Measurements from ENCODE around the gene GDPD5. TPM values are rescaled to one million over a fixed set of nuclear protein-coding genes. Genes with fewer than 3 reads are reported as not detected.
A peak's percentile ranks its signal among the peaks of the same experiment; 100 is the strongest.

GDPD5 gene, protein sequence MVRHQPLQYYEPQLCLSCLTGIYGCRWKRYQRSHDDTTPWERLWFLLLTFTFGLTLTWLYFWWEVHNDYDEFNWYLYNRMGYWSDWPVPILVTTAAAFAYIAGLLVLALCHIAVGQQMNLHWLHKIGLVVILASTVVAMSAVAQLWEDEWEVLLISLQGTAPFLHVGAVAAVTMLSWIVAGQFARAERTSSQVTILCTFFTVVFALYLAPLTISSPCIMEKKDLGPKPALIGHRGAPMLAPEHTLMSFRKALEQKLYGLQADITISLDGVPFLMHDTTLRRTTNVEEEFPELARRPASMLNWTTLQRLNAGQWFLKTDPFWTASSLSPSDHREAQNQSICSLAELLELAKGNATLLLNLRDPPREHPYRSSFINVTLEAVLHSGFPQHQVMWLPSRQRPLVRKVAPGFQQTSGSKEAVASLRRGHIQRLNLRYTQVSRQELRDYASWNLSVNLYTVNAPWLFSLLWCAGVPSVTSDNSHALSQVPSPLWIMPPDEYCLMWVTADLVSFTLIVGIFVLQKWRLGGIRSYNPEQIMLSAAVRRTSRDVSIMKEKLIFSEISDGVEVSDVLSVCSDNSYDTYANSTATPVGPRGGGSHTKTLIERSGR
- polyA plus RNA-seq: 1 to 10 TPM; 1.9 to 3.0 TPM

DNA sequence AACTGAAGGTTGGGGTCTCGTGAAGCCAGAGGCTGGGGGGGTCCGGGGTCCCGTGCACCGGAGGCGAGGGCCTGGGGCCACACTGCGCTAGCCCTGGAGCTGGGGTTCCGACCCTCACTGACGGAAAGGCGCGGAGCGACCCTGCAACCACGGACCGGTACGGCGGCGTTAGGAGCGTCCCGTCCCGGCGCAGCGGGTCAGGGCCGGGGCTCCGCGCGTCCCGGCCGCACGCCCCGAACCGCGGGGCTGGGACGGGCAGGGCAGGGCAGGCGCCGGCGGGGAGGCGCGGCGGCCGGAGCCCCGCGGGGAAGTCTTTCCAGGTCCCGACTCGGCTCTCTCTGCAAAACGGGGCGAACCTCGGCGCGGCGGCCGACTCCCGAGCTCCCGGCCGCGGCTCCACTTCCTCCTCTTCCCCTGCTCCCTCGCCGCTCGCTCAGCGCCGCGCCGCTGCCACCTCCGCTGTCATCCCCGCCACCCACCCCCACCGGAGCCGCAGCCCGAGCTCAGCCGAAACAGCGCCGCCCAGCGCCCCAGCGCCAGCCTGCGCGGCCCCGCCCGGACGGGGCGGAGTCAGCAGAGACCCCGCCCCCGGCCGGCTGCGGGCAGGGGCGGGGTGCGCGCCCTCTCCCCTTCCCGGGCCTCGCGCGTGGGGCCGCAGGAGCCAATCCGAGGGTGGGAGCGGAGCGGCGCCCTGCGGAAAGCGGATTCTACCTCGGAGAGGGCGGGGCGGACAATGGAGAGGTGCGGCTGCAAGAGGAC lies at the start of gene GDPD5:
Gene GDPD5, minus strand, starts transcription at position 509 of the 759 bp plus-strand sequence. CDS start 48,206 bp downstream, outside the sequence.
- Histone ChIP-seq H3K4me3 (ENCODE audit: low read depth in 1 of 2, low read length in 2 of 2) (peak within 1 kb of the TSS; percentile 44 to 68), H3K9me3 (ENCODE audit: control insufficient read depth in 2 of 2, insufficient read depth in 1 of 2, low read depth in 1 of 2, low read length in 1 of 2) (no peaks in the 10 kb centered on the region), H3K27ac (ENCODE audit: low read depth in 2 of 2, low read length in 1 of 2) (no peak within 1 kb of the TSS), H3K27me3 (ENCODE audit: control insufficient read depth in 1 of 2, insufficient read depth in 2 of 2, low read length in 2 of 2) (no peaks in the 10 kb centered on the region), H3K4me1 (ENCODE audit: control insufficient read depth in 2 of 2, insufficient read depth in 2 of 2, low read length in 1 of 2) (peaks cover 0 to 4% of the 10 kb centered on the region in 2 donors), H3K36me3 (ENCODE audit: control insufficient read depth in 2 of 2, insufficient read depth in 2 of 2, low read length in 1 of 2) (no peaks in the 10 kb centered on the region)
- WGBS, 2 donors: 0 to 1% methylated on average over 61 to 99 of the region's 99 CpGs

DNA sequence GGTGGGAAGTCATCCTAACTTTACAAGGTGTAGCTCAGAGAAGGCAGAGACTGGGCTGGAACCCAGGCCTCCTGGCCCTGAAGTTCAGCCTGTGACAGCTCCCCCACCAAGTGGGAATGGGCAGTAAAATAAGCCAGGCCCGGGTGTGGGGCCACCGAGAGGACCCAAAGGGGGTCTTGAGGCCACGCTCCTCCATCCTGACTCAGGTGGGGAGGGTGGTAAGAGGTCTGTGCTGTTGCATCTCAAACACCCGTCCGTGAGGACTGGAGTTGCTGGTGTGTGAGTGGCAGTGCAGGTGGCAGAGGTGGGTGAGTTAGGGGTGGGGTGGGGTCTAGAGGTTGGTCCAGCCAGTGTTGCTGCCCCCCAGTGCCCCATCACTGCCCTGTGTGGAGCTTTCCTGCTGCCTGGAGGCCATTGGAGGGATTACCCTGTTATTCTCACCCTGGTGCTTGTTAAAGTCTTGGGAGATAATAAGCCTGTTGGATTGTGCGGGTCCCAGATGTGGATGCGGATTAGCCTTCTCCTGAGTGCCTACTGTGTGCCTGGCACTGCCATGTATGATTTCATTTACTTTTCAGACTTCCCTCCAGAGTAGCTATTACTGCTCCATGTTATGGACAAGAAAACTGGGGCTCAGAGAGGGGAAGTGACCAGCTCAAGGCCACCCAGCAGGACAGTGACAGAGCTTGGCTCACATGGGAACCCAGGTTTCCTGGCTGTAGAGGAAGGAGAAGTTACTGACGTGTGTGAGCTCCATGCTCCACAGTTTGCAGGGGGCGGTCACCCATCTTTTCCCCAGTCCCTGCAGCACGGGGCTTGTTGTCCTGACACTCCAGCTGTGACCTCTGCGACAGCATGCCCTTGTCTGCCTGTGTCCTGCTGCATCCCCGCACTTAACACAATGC lies 49.2 kb upstream of the GDPD5 start:
- H3K9me3 ChIP-seq (ENCODE audit: control insufficient read depth in 2 of 2, insufficient read depth in 1 of 2, low read depth in 1 of 2, low read length in 1 of 2): no peaks in the 10 kb centered on the region
- no peak overlapping the region for H3K27ac ChIP-seq (ENCODE audit: low read depth in 2 of 2, low read length in 1 of 2)
- no peak overlapping the region for H3K4me3 ChIP-seq (ENCODE audit: low read depth in 1 of 2, low read length in 2 of 2)
- H3K4me1 ChIP-seq (ENCODE audit: control insufficient read depth in 2 of 2, insufficient read depth in 2 of 2, low read length in 1 of 2): peaks cover 2 to 4% of the 10 kb centered on the region in 2 donors
- H3K27me3 ChIP-seq (ENCODE audit: control insufficient read depth in 1 of 2, insufficient read depth in 2 of 2, low read length in 2 of 2): no peaks in the 10 kb centered on the region
- WGBS, 2 donors: 70% methylated on average over 12 of the region's 12 CpGs
- peaks cover 12 to 18% of the 10 kb centered on the region in 2 donors for H3K36me3 ChIP-seq (ENCODE audit: control insufficient read depth in 2 of 2, insufficient read depth in 2 of 2, low read length in 1 of 2)

DNA sequence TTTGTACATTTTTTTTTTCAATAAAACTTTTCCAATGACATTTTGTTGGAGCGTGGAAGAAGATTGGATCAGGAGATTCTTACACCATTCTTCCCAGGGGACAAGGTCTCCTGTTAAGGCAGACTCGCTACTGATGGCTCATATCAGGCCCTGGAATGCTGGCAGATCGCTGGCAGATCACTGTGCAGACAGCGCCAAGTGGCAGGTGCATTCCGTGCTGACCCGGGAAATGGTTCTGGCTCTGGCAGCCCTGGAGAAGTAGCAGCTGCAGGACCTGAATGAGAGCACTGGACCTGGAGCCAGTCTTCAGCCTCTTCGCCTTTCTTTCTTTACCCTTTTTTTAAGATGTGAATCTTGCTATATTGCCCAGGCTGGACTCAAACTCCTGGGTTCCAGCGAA lies 47.0 kb upstream of the GDPD5 start:
- Histone ChIP-seq H3K27ac (ENCODE audit: low read depth in 2 of 2, low read length in 1 of 2) (no peak overlapping the region), H3K4me1 (ENCODE audit: control insufficient read depth in 2 of 2, insufficient read depth in 2 of 2, low read length in 1 of 2) (peaks cover 2 to 4% of the 10 kb centered on the region in 2 donors), H3K4me3 (ENCODE audit: low read depth in 1 of 2, low read length in 2 of 2) (no peak overlapping the region), H3K27me3 (ENCODE audit: control insufficient read depth in 1 of 2, insufficient read depth in 2 of 2, low read length in 2 of 2) (no peaks in the 10 kb centered on the region), H3K9me3 (ENCODE audit: control insufficient read depth in 2 of 2, insufficient read depth in 1 of 2, low read depth in 1 of 2, low read length in 1 of 2) (no peaks in the 10 kb centered on the region), H3K36me3 (ENCODE audit: control insufficient read depth in 2 of 2, insufficient read depth in 2 of 2, low read length in 1 of 2) (peaks cover 12 to 30% of the 10 kb centered on the region in 2 donors)
- 63 to 67% methylated on average over 8 of the region's 8 CpGs for WGBS, 2 donors

DNA sequence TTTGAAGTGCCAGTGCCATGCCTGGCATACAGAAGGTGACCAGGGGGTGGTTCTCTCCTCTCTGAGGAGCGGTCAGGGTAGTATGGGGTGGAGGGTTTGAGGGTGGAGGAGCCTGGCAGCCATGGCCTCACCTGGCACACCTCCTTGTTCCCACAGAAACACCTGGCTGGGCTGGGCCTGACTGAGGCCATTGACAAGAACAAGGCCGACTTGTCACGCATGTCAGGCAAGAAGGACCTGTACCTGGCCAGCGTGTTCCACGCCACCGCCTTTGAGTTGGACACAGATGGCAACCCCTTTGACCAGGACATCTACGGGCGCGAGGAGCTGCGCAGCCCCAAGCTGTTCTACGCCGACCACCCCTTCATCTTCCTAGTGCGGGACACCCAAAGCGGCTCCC lies 45.9 kb upstream of the GDPD5 start:
- Histone ChIP-seq H3K4me1 (ENCODE audit: control insufficient read depth in 2 of 2, insufficient read depth in 2 of 2, low read length in 1 of 2) (peaks cover 4 to 5% of the 10 kb centered on the region in 2 donors), H3K27me3 (ENCODE audit: control insufficient read depth in 1 of 2, insufficient read depth in 2 of 2, low read length in 2 of 2) (no peaks in the 10 kb centered on the region), H3K36me3 (ENCODE audit: control insufficient read depth in 2 of 2, insufficient read depth in 2 of 2, low read length in 1 of 2) (peaks cover 12 to 33% of the 10 kb centered on the region in 2 donors), H3K27ac (ENCODE audit: low read depth in 2 of 2, low read length in 1 of 2) (peak overlapping the region in 1 of 2 donors; percentile 66), H3K9me3 (ENCODE audit: control insufficient read depth in 2 of 2, insufficient read depth in 1 of 2, low read depth in 1 of 2, low read length in 1 of 2) (no peaks in the 10 kb centered on the region), H3K4me3 (ENCODE audit: low read depth in 1 of 2, low read length in 2 of 2) (no peak overlapping the region)
- 91% methylated on average over 14 of the region's 14 CpGs for WGBS, 2 donors

DNA sequence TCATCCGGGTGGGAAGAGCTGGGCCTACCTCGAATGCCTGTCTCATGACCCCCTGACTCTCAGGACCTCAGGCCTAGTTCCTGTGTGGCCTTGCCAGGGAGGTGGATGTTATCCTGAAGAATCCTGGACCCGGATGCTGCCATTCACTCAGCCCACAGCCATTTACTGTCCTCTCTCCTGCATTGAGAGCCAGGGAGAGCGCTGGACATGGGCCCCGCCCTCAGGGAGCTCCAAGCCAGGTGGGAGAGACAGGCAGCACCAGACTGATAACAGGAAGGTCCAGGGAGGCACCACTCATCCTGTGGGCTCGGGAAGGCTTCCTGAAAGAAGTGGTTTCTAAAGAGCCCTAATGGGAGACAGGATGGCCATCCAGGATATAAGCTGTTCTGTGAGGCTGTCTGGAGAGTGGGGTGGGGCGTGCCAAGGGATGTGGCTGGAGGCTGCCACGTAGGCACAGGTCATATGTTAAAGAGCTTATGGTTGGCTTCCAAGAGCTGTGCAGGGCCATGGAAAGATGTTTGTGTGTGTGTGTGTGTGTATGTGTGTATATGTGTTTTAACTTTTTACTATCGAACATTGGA lies 44.9 kb upstream of the GDPD5 start:
- 62 to 70% methylated on average over 9 of the region's 9 CpGs for WGBS, 2 donors
- Histone ChIP-seq H3K27ac (ENCODE audit: low read depth in 2 of 2, low read length in 1 of 2) (no peak overlapping the region), H3K36me3 (ENCODE audit: control insufficient read depth in 2 of 2, insufficient read depth in 2 of 2, low read length in 1 of 2) (peaks cover 12 to 35% of the 10 kb centered on the region in 2 donors), H3K27me3 (ENCODE audit: control insufficient read depth in 1 of 2, insufficient read depth in 2 of 2, low read length in 2 of 2) (no peaks in the 10 kb centered on the region), H3K4me1 (ENCODE audit: control insufficient read depth in 2 of 2, insufficient read depth in 2 of 2, low read length in 1 of 2) (peaks cover 8 to 11% of the 10 kb centered on the region in 2 donors), H3K9me3 (ENCODE audit: control insufficient read depth in 2 of 2, insufficient read depth in 1 of 2, low read depth in 1 of 2, low read length in 1 of 2) (no peaks in the 10 kb centered on the region), H3K4me3 (ENCODE audit: low read depth in 1 of 2, low read length in 2 of 2) (no peak overlapping the region)

DNA sequence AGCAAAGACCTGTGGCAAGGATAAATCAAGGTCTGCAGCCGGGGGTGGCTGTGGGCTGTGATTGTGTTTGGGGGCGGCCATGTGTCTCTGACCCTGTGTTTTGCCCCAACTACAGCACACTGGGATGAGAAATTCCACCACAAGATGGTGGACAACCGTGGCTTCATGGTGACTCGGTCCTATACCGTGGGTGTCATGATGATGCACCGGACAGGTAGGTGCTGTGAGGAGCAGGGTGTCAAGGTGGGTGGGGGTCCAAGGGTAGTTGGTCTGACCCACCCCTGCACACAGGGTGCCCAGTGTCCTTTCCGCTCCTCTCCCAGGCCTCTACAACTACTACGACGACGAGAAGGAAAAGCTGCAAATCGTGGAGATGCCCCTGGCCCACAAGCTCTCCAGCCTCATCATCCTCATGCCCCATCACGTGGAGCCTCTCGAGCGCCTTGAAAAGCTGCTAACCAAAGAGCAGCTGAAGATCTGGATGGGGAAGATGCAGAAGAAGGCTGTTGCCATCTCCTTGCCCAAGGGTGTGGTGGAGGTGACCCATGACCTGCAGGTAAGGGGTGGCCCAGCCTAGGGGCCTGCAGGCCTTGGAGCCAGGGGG lies 43.0 kb upstream of the GDPD5 start:
- WGBS, 2 donors: 86 to 87% methylated on average over 14 of the region's 14 CpGs
- Histone ChIP-seq H3K27ac (ENCODE audit: low read depth in 2 of 2, low read length in 1 of 2) (no peak overlapping the region), H3K27me3 (ENCODE audit: control insufficient read depth in 1 of 2, insufficient read depth in 2 of 2, low read length in 2 of 2) (no peaks in the 10 kb centered on the region), H3K4me3 (ENCODE audit: low read depth in 1 of 2, low read length in 2 of 2) (no peak overlapping the region), H3K4me1 (ENCODE audit: control insufficient read depth in 2 of 2, insufficient read depth in 2 of 2, low read length in 1 of 2) (peaks cover 13 to 19% of the 10 kb centered on the region in 2 donors), H3K36me3 (ENCODE audit: control insufficient read depth in 2 of 2, insufficient read depth in 2 of 2, low read length in 1 of 2) (peaks cover 12 to 37% of the 10 kb centered on the region in 2 donors), H3K9me3 (ENCODE audit: control insufficient read depth in 2 of 2, insufficient read depth in 1 of 2, low read depth in 1 of 2, low read length in 1 of 2) (no peaks in the 10 kb centered on the region)

DNA sequence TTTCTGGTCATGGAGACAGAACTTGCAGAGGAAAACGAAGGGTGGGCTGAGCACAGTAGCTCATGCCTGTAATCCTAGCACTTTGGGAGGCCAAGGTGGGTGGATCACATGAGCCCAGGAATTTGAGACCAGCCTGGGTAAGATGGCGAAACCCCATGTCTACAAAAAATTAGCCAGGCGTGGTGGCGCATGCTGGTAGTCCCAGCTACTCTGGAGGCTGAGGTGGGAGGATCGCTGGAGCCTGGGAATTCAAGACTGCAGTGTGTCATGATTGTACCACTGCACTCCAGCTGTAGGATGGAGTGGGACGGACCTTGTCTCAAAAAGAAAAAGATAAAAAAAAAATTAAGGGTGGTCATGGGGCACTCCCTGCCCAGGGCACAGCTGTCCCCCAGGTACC lies 42.2 kb upstream of the GDPD5 start:
- no peak overlapping the region for H3K27ac ChIP-seq (ENCODE audit: low read depth in 2 of 2, low read length in 1 of 2)
- no peaks in the 10 kb centered on the region for H3K27me3 ChIP-seq (ENCODE audit: control insufficient read depth in 1 of 2, insufficient read depth in 2 of 2, low read length in 2 of 2)
- H3K36me3 ChIP-seq (ENCODE audit: control insufficient read depth in 2 of 2, insufficient read depth in 2 of 2, low read length in 1 of 2): peaks cover 12 to 37% of the 10 kb centered on the region in 2 donors
- peaks cover 13 to 22% of the 10 kb centered on the region in 2 donors for H3K4me1 ChIP-seq (ENCODE audit: control insufficient read depth in 2 of 2, insufficient read depth in 2 of 2, low read length in 1 of 2)
- 86 to 92% methylated on average over 6 of the region's 6 CpGs for WGBS, 2 donors
- no peak overlapping the region for H3K4me3 ChIP-seq (ENCODE audit: low read depth in 1 of 2, low read length in 2 of 2)
- H3K9me3 ChIP-seq (ENCODE audit: control insufficient read depth in 2 of 2, insufficient read depth in 1 of 2, low read depth in 1 of 2, low read length in 1 of 2): no peaks in the 10 kb centered on the region

DNA sequence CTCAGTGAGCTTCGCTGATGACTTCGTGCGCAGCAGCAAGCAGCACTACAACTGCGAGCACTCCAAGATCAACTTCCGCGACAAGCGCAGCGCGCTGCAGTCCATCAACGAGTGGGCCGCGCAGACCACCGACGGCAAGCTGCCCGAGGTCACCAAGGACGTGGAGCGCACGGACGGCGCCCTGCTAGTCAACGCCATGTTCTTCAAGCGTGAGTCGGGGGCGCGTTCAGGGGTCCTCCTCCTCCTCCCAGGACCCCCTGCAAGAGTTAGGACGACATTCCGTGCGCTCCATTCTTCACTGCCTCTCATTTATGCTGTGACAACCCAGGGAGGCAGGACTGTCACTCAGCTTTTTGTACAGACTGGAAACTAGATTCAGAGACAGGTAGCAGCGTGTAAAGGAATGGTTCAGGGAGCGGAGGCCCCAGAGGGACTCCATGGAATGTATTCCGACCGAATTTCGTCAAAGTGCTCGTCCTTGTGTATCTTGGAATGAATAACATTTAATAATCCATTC lies 41.1 kb upstream of the GDPD5 start:
- Histone ChIP-seq H3K27ac (ENCODE audit: low read depth in 2 of 2, low read length in 1 of 2) (no peak overlapping the region), H3K36me3 (ENCODE audit: control insufficient read depth in 2 of 2, insufficient read depth in 2 of 2, low read length in 1 of 2) (peaks cover 6 to 31% of the 10 kb centered on the region in 2 donors), H3K4me1 (ENCODE audit: control insufficient read depth in 2 of 2, insufficient read depth in 2 of 2, low read length in 1 of 2) (peaks cover 13 to 22% of the 10 kb centered on the region in 2 donors), H3K4me3 (ENCODE audit: low read depth in 1 of 2, low read length in 2 of 2) (no peak overlapping the region), H3K27me3 (ENCODE audit: control insufficient read depth in 1 of 2, insufficient read depth in 2 of 2, low read length in 2 of 2) (no peaks in the 10 kb centered on the region), H3K9me3 (ENCODE audit: control insufficient read depth in 2 of 2, insufficient read depth in 1 of 2, low read depth in 1 of 2, low read length in 1 of 2) (no peaks in the 10 kb centered on the region)
- WGBS, 2 donors: 91 to 92% methylated on average over 34 of the region's 34 CpGs

Measured in esophagus (tissue), 2 donors.